Measurements from ENCODE around the gene CMIP. TPM values are rescaled to one million over a fixed set of nuclear protein-coding genes. Genes with fewer than 3 reads are reported as not detected.

The CMIP gene
- polyA plus RNA-seq, 1 of the 3 experiments (the other 2 are of a cell fraction): 5.4 TPM

DNA sequence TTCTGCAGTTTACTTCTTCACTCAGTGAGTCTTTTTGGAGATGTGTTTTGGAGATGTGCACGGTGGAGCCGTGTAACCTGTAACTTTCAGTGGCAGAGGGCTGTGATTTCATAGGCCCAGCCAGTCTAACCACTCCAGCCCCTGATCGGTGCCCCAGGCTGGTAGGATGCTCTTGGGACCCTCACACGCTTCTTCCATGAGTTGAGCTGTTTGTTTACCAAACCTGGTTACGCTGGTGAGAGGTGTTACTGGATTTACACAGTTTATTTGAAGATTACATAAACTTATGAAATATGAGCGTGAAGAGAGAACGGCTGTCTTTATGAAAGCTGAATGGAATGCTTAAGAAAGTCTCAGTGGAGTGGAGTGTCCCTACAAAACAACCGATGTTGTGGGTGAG is 96.7 kb downstream of the CMIP start:
- no peak overlapping the region for H2AFZ ChIP-seq (ENCODE audit: low read depth)
- H4K20me1 ChIP-seq (ENCODE audit: insufficient read depth): peaks cover 10% of the 10 kb centered on the region; the same call in 1 of the 2 replicates
- H3K4me2 ChIP-seq: no peak overlapping the region
- H3K9ac ChIP-seq: no peak overlapping the region
- H3K4me1 ChIP-seq (ENCODE audit: control insufficient read depth in 1 of 2, insufficient read depth in 2 of 2, low read depth in 1 of 2, low read length in 1 of 2): peaks cover 20 to 28% of the 10 kb centered on the region in 2 experiments
- H3F3A ChIP-seq (replicated peaks; ENCODE audit: insufficient read depth): no peaks in the 10 kb centered on the region
- ChIA-PET CTCF (interaction anchor here (0.9 kb wide), 1 partner anchor 15 kb away, joined by 4 read pairs; no protein-coding TSS in a partner anchor), POLR2A (no interaction called here)
- H3K36me3 ChIP-seq (replicated peaks in 1 of 2; ENCODE audit: control insufficient read depth in 1 of 2, insufficient read depth in 2 of 2, low read length in 1 of 2): no peaks in the 10 kb centered on the region
- 95% methylated on average over 8 of the region's 8 CpGs for WGBS (ENCODE audit: low lambda C conversion rate)
- H3K27ac ChIP-seq (ENCODE audit: low read depth in 2 of 2, low read length in 1 of 2): no peak overlapping the region
- TF ChIP-seq EZH2phosphoT487 (IDR thresholded peaks at IDR 0.05; ENCODE audit: borderline replicate concordance, low read depth) (no peak), YY1 (IDR thresholded peaks at IDR 0.05; ENCODE audit: low read depth) (no peak), RXRA (IDR thresholded peaks at IDR 0.05; ENCODE audit: borderline replicate concordance, low read depth) (no peak), MAX (IDR thresholded peaks at IDR 0.05; ENCODE audit: low read depth) (no peak), MEF2A (IDR thresholded peaks at IDR 0.05; ENCODE audit: borderline replicate concordance, low read depth) (no peak), CHD2 (IDR thresholded peaks at IDR 0.05; ENCODE audit: low read length, partially characterized antibody) (no peak), TAF1 (IDR thresholded peaks at IDR 0.05; ENCODE audit: borderline replicate concordance, low read depth, low read length) (no peak), RFX5 (IDR thresholded peaks at IDR 0.05; ENCODE audit: low read length) (no peak), RAD21 (IDR thresholded peaks at IDR 0.05; ENCODE audit: low read length) (no peak), ZBTB33 (IDR thresholded peaks at IDR 0.05; ENCODE audit: borderline replicate concordance, low read depth) (no peak), TEAD4 (IDR thresholded peaks at IDR 0.05; ENCODE audit: borderline replicate concordance, insufficient read depth) (no peak)
- TF ChIP-seq, protein P1, sequence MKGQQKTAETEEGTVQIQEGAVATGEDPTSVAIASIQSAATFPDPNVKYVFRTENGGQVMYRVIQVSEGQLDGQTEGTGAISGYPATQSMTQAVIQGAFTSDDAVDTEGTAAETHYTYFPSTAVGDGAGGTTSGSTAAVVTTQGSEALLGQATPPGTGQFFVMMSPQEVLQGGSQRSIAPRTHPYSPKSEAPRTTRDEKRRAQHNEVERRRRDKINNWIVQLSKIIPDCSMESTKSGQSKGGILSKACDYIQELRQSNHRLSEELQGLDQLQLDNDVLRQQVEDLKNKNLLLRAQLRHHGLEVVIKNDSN (IDR thresholded peaks at IDR 0.05; ENCODE audit: borderline replicate concordance, low read depth): no peak
- H3K79me2 ChIP-seq (ENCODE audit: insufficient read depth): 0 out of 2 replicates have a peak, but pooled peaks cover 5% of the 10 kb centered on the region
- H3K27me3 ChIP-seq (ENCODE audit: insufficient read depth): no peaks in the 10 kb centered on the region
- no peak for DNase-seq
- no peaks in the 10 kb centered on the region for H3K9me3 ChIP-seq
- H3K9me2 ChIP-seq: no peaks in the 10 kb centered on the region
- H3K4me3 ChIP-seq (ENCODE audit: low read depth in 2 of 2, low read length in 1 of 2): no peak overlapping the region

Data from SK-N-SH (cell line).